NCI-H1417 (cell line): ENCODE results near the gene OPN1MW2.
"Not testable (repeated sequence)": the region's sequence is repeated elsewhere in the genome, so short reads cannot be mapped to it uniquely, and the experiment has no call there.

Source experiments
- DNase-seq, 3 experiments: peaks; one replicate each; lab custom pipeline; 2025; lab: John Stamatoyannopoulos, UW

Gene OPN1MW2

DNA sequence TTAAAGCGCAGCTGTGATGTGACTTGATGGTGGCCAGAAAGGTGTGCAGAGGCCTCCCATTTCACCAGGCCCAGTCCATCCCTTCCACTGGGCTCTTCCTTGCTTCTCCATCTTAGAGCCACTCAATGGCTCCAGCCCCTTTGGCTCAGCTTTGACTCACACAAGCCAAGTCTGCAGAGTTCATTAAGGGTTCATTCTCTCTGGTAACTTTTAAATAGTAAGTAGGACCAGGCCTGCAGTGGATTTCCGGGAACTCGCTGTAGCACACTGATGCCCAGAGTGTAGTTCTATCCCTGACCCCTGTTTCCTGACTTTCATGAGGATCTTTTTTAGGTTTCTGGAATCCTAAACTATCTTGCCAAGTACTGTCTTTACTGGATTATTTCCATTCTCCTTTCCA, 49.7 kb downstream of the OPN1MW2 start:
- DNase-seq = not testable (repeated sequence)
